Measurements from ENCODE around the gene RHOA. TPM values are rescaled to one million over a fixed set of nuclear protein-coding genes. Genes with fewer than 3 reads are reported as not detected.

Gene RHOA
- total RNA-seq, 1 donor from 2014 or later, result 504 TPM

GRCh38 chr3:49421890-49422378 is 10.2 kb upstream of the RHOA start:
- H3K4me3 ChIP-seq (ENCODE audit: low read depth, low read length), result peak overlapping the region; percentile 43
- no peak for DNase-seq (ENCODE audit: low read depth)
- TF ChIP-seq CTCF (conservative IDR thresholded peaks at IDR 0.05; ENCODE audit: low read depth, low read length), result no peak

DNA sequence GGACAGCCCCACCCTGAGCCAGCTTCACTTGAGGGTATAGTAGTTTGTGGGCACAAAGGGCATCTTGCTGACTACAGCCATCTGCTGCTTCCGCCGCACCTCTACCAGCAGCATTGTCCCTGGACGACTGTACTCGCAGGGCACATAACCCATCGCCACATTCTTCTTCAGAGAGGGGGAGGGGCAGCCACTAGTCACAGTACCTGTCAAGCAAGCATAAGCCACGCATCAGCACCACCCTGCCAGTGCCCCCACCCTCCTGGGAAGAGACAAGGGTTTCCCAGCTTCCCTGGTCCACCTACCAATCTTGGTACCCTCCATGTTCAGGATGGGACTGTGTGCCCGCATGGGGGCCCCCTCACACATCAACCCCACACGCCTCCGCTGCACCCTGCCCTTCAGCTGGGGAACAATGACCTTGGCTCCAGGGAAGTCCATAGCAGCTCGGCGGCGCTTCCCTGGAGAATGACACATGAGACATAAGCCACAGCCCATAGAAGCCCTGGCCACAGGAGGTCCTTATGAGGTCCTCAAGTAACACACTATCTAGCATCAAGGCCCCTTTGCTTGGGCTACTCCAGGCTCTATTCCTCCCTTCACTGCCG is 5.8 kb upstream of the RHOA start:
- DNase-seq (ENCODE audit: low read depth), result no peak
- no peak for TF ChIP-seq CTCF (conservative IDR thresholded peaks at IDR 0.05; ENCODE audit: low read depth, low read length)

GRCh38 chr3:49416867-49417266 is 5.1 kb upstream of the RHOA start:
- no peak for TF ChIP-seq CTCF (conservative IDR thresholded peaks at IDR 0.05; ENCODE audit: low read depth, low read length)
- DNase-seq (ENCODE audit: low read depth), result no peak
- no peak overlapping the region for H3K4me3 ChIP-seq (ENCODE audit: low read depth, low read length)

More for the DNA sequence above, 5.8 kb upstream of the RHOA start:
- H3K4me3 ChIP-seq (ENCODE audit: low read depth, low read length), result no peak overlapping the region

DNA sequence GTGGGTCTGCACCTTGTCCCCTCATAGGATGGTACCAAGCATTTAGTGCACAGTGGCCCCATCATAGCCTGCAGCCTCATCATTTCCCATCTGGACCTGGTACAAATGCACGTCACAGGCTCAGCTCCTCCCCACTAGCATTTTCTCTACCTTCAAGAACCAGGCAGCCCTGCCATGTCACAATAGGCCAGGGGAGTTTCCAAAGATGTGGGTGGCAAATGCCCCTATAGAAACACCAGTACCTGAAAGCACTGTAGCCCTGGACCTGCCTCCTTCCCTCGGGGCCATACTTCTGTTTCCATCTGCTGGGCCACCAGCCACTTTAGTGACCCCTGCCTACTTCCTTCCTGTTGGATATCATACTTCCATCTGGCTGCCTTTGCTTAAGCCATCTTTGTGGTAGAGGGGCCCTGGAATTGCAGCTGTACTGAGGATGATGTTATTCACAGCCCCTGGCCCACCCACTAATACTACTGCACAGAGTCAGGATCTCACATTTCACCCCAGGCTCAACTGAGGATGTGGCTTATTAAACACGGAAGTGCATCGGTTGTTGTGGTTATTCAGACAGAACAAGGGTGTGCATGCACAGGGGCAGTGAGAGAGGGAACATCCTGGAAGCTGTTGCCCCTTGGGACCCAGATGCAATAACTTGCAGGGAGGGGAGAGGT is 4.3 kb upstream of the RHOA start:
- no peak overlapping the region for H3K4me3 ChIP-seq (ENCODE audit: low read depth, low read length)
- TF ChIP-seq CTCF (conservative IDR thresholded peaks at IDR 0.05; ENCODE audit: low read depth, low read length), result no peak
- no peak for DNase-seq (ENCODE audit: low read depth)

GRCh38 chr3:49414753-49415152 is 3.0 kb upstream of the RHOA start:
- no peak for DNase-seq (ENCODE audit: low read depth)
- no peak overlapping the region for H3K4me3 ChIP-seq (ENCODE audit: low read depth, low read length)
- TF ChIP-seq CTCF (conservative IDR thresholded peaks at IDR 0.05; ENCODE audit: low read depth, low read length), result no peak

GRCh38 chr3:49413338-49413734 is 1.6 kb upstream of the RHOA start:
- no peak for TF ChIP-seq CTCF (conservative IDR thresholded peaks at IDR 0.05; ENCODE audit: low read depth, low read length)
- H3K4me3 ChIP-seq (ENCODE audit: low read depth, low read length), result peak overlapping the region; percentile 92
- DNase-seq (ENCODE audit: low read depth), result no peak

All from epithelial cell of proximal tubule (primary cell).